KMS-11 (cell line): ENCODE results near the gene CMIP.

Source experiments
- H2AFZ ChIP-seq: fragments of 200-600 bp; sonication (generic); 2 replicates; pipeline ENCODE4 v1.6.1; 2016; ENCODE audit warnings: antibody characterized with exemption, mixed run types, low read depth
- H3K27ac ChIP-seq: fragments of 200-600 bp; sonication (generic); 2 replicates; pipeline ENCODE4 v1.6.1; 2016; ENCODE audit warnings: mild to moderate bottlenecking, mixed run types
- H3K27me3 ChIP-seq: fragments of 200-600 bp; sonication (generic); 2 replicates; pipeline ENCODE4 v1.6.1; 2017; ENCODE audit warnings: mild to moderate bottlenecking, low read depth, mixed run types, moderate library complexity; ENCODE audit not compliant: insufficient read depth
- H3K36me3 ChIP-seq: fragments of 200-600 bp; sonication (generic); 2 replicates; pipeline ENCODE4 v1.6.1; 2017; ENCODE audit warnings: mild to moderate bottlenecking, mixed run types; ENCODE audit not compliant: insufficient read depth
- H3K4me1 ChIP-seq: fragments of 200-600 bp; sonication (generic); 2 replicates; pipeline ENCODE4 v1.6.1; 2016; ENCODE audit warnings: mild to moderate bottlenecking, low read depth, mixed run types; ENCODE audit not compliant: poor library complexity, severe bottlenecking
- H3K4me2 ChIP-seq: fragments of 200-600 bp; sonication (generic); 2 replicates; pipeline ENCODE4 v1.7.0; 2016; ENCODE audit warnings: mild to moderate bottlenecking, mixed run types
- H3K4me3 ChIP-seq: fragments of 200-600 bp; sonication (generic); IDR thresholded peaks from 2 replicates; pipeline ENCODE4 v1.6.1; 2017; ENCODE audit warnings: low read depth, low read length, mixed read lengths; ENCODE audit not compliant: insufficient read depth
- H3K79me2 ChIP-seq: fragments of 200-600 bp; sonication (generic); 2 replicates; pipeline ENCODE4 v1.6.1; 2016; ENCODE audit warnings: low read depth, mixed run types; ENCODE audit not compliant: insufficient read depth
- H3K9ac ChIP-seq: fragments of 200-600 bp; sonication (generic); 2 replicates; pipeline ENCODE4 v1.6.1; 2016; ENCODE audit warnings: mild to moderate bottlenecking, mixed run types
- H4K20me1 ChIP-seq: fragments of 200-600 bp; sonication (generic); 2 replicates; pipeline ENCODE4 v1.6.1; 2016; ENCODE audit warnings: mild to moderate bottlenecking, mixed run types; ENCODE audit not compliant: insufficient read depth
- CTCF ChIP-seq: fragments of 200-600 bp; sonication (generic); conservative IDR thresholded peaks from 2 replicates; pipeline ENCODE4 v1.6.1; 2017; ENCODE audit warnings: low read depth, mild to moderate bottlenecking, antibody characterized with exemption, low read length, moderate library complexity, mixed read lengths

CMIP gene

DNA sequence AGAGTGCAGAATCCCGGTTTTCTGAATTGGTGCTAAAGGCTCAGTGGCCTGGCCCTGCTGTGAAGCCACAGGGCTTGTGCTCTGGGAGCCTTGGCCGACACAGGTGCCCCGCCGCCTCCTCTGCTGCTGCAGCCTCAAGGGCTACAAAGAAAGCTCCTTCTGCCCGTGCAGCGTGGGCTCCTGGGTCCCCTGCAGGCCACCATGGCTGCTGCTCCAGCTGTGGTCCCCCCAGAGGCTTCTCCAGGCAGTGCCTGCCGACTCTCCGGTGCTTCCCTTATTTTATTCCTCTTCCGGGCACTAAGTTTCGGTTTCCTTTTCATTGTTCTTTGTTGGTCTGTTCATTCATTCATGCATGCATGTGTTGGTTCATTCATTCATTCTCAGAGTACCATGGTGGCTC lies 53.1 kb downstream of the CMIP start:
- Histone ChIP-seq H2AFZ (no peak overlapping the region), H3K79me2 (peaks cover 88% of the 10 kb centered on the region), H3K4me2 (no peak overlapping the region), H3K4me1 (no peaks in the 10 kb centered on the region), H3K36me3 (no peaks in the 10 kb centered on the region), H3K27me3 (no peaks in the 10 kb centered on the region), H4K20me1 (peaks cover 7% of the 10 kb centered on the region; the same call in 1 of the 2 replicates), H3K27ac (no peak overlapping the region), H3K9ac (no peak overlapping the region), H3K4me3 (no peak overlapping the region)
- no peak for TF ChIP-seq CTCF

GRCh38 chr16:81498351-81498750 lies 53.7 kb downstream of the CMIP start:
- H3K4me2 ChIP-seq = no peak overlapping the region
- no peaks in the 10 kb centered on the region for H3K4me1 ChIP-seq
- H4K20me1 ChIP-seq = peaks cover 7% of the 10 kb centered on the region; the same call in 1 of the 2 replicates

DNA sequence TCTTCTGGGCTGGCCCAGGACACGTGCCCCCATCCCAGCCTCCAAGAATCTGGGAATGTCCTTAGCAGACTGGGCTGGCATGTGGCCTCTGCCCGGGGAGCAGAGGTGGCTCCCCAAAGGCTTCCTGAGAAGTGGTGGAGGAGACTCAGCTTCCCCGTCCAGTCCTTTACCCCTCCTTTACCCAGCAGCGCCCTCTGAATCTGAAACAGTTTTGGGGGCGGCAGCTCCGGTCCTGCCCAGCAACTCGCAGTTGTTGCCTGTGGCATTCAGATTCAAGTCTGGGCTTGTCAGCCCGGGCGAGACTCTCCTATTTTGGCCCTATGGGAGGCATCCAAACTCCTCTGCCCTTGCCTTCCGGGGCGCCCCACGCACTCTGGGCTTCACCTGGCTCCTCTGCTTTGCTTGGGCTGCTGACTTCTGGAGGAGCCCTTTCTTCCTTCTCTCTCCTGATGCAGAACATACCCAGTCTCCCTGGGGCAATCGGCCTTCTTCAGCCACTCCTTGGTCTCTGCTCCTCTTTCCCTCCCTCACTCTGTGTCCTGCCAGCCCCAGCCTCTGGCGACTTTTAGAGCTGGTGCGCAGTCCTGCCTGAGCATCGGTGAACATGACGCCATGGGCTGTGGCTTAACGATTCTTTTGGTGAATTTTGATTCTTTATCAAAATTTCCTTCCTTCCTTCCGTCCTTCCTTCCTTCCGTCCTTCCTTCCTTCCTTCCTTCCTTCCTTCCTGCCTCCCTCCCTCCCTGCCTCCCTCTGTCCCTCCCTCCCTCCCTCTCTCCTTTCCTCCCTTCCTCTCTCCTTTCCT lies 55.2 kb downstream of the CMIP start:
- Histone ChIP-seq H3K4me1 (no peaks in the 10 kb centered on the region), H3K4me3 (no peak overlapping the region), H4K20me1 (peaks cover 8% of the 10 kb centered on the region; the same call in 1 of the 2 replicates), H3K9ac (no peak overlapping the region), H3K79me2 (peaks cover 87% of the 10 kb centered on the region), H3K27ac (no peak overlapping the region), H3K36me3 (no peaks in the 10 kb centered on the region), H3K4me2 (no peak overlapping the region), H2AFZ (no peak overlapping the region), H3K27me3 (no peaks in the 10 kb centered on the region)
- no peak for TF ChIP-seq CTCF

More at GRCh38 chr16:81498351-81498750, 53.7 kb downstream of the CMIP start:
- H3K36me3 ChIP-seq = no peaks in the 10 kb centered on the region
- H3K9ac ChIP-seq = no peak overlapping the region
- TF ChIP-seq CTCF = no peak
- no peak overlapping the region for H3K4me3 ChIP-seq
- no peak overlapping the region for H3K27ac ChIP-seq
- H2AFZ ChIP-seq = no peak overlapping the region
- H3K79me2 ChIP-seq = peaks cover 88% of the 10 kb centered on the region
- no peaks in the 10 kb centered on the region for H3K27me3 ChIP-seq

GRCh38 chr16:81500833-81501521 lies 56.4 kb downstream of the CMIP start:
- Histone ChIP-seq H3K27ac (no peak overlapping the region), H4K20me1 (peaks cover 8% of the 10 kb centered on the region; the same call in 1 of the 2 replicates), H3K36me3 (no peaks in the 10 kb centered on the region), H3K27me3 (no peaks in the 10 kb centered on the region), H3K79me2 (peaks cover 85% of the 10 kb centered on the region), H3K4me2 (no peak overlapping the region), H3K4me3 (no peak overlapping the region), H3K4me1 (no peaks in the 10 kb centered on the region), H2AFZ (no peak overlapping the region), H3K9ac (no peak overlapping the region)
- no peak for TF ChIP-seq CTCF
